Subcutaneous adipose tissue (tissue), 4 donors: ENCODE results near the gene PROM1. TPM values are rescaled to one million over a fixed set of nuclear protein-coding genes. Genes with fewer than 3 reads are reported as not detected.

ENCODE experiments used
- total RNA-seq, 4 donors: library from RNA; depleted of rRNA; stranded (reverse); fragments of >200 nt; gene quantifications; one replicate each; pipeline ENCODE4 v1.1.0, GENCODE V29; 2016
- TF ChIP-seq, protein P1 (sequence below): fragments of 450-650 bp; IDR thresholded peaks from one replicate; pipeline ENCODE4 v1.5.1; 2016; ENCODE audit warnings: low read depth, mild to moderate bottlenecking, control low read depth, antibody characterized with exemption, moderate library complexity

Gene PROM1
- total RNA-seq, 4 donors from 2014 or later, result 0.16 TPM; not detected in 3

DNA sequence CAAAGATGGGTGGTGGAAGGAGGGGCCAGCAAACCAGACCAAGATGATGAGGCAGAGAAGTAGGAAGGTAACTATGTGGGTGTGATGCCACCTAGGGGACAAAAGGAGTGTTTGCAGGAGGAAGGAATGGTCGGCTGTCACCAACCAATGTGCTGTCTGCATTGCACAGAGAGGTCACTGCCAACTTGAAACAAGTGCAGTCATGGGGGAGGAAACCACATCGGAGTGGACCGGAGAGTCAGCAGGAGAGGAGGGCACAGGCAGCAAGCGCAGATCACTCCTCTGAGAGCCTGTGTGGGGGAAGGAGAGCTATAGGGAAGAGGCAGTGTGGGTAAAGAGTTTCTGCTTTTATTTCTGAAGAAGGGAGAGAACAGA, 82.4 kb downstream of the PROM1 start:
- TF ChIP-seq, protein P1, sequence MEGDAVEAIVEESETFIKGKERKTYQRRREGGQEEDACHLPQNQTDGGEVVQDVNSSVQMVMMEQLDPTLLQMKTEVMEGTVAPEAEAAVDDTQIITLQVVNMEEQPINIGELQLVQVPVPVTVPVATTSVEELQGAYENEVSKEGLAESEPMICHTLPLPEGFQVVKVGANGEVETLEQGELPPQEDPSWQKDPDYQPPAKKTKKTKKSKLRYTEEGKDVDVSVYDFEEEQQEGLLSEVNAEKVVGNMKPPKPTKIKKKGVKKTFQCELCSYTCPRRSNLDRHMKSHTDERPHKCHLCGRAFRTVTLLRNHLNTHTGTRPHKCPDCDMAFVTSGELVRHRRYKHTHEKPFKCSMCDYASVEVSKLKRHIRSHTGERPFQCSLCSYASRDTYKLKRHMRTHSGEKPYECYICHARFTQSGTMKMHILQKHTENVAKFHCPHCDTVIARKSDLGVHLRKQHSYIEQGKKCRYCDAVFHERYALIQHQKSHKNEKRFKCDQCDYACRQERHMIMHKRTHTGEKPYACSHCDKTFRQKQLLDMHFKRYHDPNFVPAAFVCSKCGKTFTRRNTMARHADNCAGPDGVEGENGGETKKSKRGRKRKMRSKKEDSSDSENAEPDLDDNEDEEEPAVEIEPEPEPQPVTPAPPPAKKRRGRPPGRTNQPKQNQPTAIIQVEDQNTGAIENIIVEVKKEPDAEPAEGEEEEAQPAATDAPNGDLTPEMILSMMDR, result no peak

DNA sequence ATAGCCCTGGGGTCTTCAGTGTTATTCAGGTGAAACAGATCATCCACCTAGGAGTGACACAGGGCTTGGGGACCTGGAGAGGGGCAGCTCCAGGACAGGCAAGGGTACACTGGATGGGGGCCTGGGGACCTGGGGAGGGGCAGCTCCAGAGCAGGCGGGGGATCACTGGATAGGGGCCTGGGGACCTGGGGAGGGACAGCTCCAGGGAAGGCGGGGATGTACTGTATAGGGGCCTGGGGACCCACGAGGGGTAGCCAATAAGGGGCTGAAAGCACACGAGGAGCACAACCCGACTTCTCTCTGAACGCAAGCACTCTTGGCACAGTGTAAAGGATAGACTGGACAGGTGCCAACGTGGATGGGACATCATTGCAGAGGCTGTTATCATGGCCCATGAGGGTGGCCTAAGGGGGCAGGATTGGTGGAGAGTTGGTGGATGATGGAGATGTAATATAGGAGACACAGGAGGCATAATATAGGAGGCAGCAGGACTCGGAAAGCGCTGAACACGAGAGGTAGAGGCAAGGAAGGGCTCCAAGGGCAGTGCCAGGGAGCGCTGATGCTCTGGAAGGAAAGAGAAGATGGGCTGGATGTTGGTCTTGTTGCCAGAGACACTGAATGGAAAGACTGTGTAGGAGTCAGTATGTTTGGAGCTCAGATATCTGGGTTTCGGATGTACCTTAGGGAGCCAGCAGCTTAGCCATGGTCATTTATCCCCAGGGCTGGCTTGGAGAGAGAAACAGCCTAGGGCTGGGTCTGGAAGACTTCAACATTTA, 82.9 kb downstream of the PROM1 start:
- TF ChIP-seq, protein P1, result no peak

DNA sequence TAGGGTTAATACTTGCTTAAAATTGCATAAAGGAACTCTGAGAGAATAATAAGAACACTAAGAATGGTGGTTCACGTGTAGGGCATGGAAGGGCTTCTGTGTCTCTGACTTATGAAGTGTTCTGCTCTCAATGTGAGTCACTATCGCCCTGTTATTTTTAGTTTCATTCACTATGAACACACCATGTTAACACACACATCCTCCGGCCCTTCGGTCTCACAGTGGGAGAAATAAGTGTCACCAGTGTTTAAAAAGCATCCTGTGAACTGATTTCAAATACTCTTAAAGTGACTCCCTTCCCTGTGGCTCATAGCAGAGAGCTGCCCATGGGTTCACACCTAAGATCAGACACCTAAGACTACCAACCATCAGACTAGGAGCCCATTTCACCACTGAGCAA, 87.0 kb downstream of the PROM1 start:
- TF ChIP-seq, protein P1, result no peak

DNA sequence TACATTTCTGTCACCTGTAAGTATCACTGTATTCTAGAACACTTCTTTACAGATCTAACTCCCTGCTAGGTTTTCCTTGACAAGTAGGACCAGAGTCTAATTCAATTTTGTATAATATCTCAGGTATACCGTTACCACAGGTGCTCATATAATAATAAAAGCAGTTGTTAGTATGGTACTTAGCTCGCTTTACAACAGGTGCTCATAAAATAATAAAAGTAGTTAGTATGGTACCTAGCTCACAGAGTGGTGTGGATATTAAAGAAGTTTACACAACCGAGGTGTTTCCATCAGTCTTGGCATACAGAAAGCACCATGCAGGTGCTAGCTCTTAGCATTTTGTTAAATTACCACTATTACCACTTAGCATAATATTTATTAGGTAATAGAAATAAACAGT, 88.0 kb downstream of the PROM1 start:
- TF ChIP-seq, protein P1, result no peak

DNA sequence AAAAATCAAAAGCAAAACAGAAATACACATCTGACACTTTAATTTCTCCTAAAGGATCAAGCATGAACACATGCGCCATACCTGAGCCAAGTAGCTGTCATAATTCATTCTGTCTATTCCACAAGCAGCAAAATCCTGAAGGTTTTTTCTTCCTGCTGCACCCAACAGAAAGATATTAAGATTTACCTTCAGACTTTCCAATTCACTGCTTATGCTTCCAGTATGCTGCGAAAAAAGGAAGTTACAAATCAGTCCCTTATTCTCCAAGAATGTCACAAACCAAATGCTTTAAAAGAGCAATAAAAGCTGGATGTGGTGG, 91.7 kb downstream of the PROM1 start:
- TF ChIP-seq, protein P1, result no peak

DNA sequence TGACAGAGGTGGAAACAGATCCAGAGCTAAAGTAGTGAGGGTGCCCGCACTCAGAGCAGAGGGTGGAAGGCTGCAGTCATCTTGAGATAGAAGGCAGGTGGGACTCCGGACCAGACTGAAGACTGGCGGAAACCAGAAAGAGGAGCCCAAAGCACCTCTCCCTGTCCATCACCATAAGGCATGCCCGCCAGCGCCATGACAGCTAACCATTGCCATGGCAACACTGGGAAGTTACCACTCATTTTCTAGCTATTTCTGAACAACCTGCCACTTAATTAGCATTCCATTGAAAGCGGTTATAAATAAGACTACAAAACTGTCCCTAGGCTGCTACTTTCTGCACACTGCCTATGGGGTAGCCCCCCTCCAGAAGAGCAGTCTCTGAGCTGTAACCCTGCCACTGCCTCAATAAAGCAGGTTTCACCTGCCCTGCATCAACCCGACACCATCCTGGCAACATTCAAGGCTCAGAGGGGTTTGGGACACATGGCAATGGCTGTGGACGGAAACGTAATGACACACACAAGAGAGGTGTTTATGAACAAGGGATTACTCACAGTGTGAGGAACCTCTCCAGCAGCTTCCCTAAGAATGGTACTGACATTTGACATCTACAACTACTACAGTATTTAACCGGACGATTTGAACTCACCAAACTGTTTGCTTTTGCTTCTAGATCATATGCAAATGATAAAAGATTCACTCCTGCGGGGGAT, 93.1 kb downstream of the PROM1 start:
- TF ChIP-seq, protein P1, result no peak

DNA sequence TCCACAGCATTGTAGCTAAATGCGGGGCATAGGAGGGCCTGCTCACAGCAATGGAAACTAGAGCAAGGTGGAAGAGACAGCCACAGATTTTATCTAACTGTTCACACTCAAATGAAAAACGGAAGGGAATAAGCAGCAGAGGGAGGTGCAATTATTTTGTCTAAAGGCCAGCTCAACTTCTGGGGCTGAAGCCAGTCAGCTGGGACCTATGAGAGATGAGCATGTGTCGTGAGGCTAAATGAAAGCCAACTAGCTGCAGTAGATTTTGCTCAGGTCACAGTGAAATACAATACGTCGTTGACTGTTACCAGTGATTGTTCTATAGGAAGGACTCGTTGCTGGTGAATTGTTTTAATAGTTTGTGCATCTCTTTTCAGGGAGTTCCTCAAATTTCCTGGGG, 94.4 kb downstream of the PROM1 start:
- TF ChIP-seq, protein P1, result no peak
